Fibroblast of skin of left quadriceps (primary cell): ENCODE results near the gene CYBB.

ENCODE experiments used
- DNase-seq, 2 experiments: peaks; one replicate each; pipeline ENCODE4 v3.0.0-alpha.2; 2013; ENCODE audit warnings: low read depth in 2 of 2

Gene CYBB

GRCh38 chrX:37844622-37845021, 64.8 kb downstream of the CYBB start:
- DNase-seq: no peak

- no peak for DNase-seq
Measured at GRCh38 chrX:37846141-37846540, 66.3 kb downstream of the CYBB start.

GRCh38 chrX:37846558-37846933, 66.7 kb downstream of the CYBB start:
- DNase-seq: no peak

GRCh38 chrX:37846934-37847732, 67.3 kb downstream of the CYBB start, which contains the start of gene DYNLT3:
Gene DYNLT3, minus strand, starts transcription at chrX:37847571. Its CDS starts 61 bp downstream, at chrX:37847510.
- peak in 1 of 2 experiments; percentile 29 for DNase-seq

- DNase-seq: no peak
Measured at GRCh38 chrX:37847733-37848197, 67.9 kb downstream of the CYBB start.

GRCh38 chrX:37854148-37854547, 74.3 kb downstream of the CYBB start:
- DNase-seq: no peak

GRCh38 chrX:37854748-37855147, 74.9 kb downstream of the CYBB start:
- DNase-seq: no peak

GRCh38 chrX:37860721-37861120, 80.9 kb downstream of the CYBB start:
- DNase-seq: no peak

- no peak for DNase-seq
Measured at GRCh38 chrX:37862851-37863250, 83.0 kb downstream of the CYBB start.
